ENCODE measurements around the gene RPS6KA5. TPM values are rescaled to one million over a fixed set of nuclear protein-coding genes. Genes with fewer than 3 reads are reported as not detected.

Gene RPS6KA5
- total RNA-seq, 4 donors from 2014 or later, result 4.6 to 7.3 (median 5.0) TPM

DNA sequence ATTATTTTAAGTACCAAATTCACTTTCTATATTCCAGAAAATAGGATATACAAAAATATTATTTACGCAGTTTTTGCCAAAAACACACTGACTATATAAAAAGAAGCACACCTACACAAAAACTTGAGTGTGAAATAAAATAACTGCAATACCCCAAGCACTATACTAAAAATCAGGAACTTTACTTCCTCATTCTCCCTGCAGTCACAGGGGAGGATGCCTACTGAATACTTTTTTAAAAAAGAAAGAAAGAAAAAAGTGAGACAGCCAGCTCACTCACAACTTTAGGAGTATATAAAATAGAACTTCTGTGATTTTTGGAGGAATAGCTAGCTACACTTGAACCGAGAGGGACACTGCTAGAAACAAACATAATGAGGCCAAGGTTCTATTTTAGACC is 12.2 kb downstream of the RPS6KA5 start:
- TF ChIP-seq, protein P1, sequence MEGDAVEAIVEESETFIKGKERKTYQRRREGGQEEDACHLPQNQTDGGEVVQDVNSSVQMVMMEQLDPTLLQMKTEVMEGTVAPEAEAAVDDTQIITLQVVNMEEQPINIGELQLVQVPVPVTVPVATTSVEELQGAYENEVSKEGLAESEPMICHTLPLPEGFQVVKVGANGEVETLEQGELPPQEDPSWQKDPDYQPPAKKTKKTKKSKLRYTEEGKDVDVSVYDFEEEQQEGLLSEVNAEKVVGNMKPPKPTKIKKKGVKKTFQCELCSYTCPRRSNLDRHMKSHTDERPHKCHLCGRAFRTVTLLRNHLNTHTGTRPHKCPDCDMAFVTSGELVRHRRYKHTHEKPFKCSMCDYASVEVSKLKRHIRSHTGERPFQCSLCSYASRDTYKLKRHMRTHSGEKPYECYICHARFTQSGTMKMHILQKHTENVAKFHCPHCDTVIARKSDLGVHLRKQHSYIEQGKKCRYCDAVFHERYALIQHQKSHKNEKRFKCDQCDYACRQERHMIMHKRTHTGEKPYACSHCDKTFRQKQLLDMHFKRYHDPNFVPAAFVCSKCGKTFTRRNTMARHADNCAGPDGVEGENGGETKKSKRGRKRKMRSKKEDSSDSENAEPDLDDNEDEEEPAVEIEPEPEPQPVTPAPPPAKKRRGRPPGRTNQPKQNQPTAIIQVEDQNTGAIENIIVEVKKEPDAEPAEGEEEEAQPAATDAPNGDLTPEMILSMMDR (IDR thresholded peaks at IDR 0.05; ENCODE audit: low read depth), result no peak

DNA sequence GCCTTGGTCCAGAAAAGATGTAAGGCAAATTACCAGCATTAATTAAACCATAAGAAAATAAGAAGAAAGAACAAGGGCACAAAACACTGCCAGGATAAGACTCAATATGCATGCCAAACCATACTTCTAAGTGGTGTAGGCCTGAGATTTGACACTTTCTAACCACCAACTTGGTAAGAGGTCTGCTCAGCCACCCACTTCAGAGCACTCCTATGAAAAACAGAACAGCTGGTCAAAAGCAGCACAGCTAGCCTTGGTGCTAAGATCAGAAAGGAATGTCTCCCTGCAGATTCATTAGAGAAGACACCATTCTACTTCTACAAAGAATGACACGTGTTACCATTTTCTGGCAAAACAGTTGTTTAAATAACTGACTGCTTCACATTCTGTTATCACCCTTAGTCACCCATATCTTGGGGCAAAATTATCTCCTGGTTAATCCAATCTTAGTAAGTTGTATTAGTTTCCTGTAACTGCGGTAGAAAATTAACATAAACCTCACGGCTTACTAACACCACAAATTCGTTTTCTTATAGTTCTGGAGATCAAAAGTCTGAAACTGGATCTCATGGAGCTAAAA is 13.2 kb downstream of the RPS6KA5 start:
- TF ChIP-seq, protein P1 (IDR thresholded peaks at IDR 0.05; ENCODE audit: low read depth), result no peak

DNA sequence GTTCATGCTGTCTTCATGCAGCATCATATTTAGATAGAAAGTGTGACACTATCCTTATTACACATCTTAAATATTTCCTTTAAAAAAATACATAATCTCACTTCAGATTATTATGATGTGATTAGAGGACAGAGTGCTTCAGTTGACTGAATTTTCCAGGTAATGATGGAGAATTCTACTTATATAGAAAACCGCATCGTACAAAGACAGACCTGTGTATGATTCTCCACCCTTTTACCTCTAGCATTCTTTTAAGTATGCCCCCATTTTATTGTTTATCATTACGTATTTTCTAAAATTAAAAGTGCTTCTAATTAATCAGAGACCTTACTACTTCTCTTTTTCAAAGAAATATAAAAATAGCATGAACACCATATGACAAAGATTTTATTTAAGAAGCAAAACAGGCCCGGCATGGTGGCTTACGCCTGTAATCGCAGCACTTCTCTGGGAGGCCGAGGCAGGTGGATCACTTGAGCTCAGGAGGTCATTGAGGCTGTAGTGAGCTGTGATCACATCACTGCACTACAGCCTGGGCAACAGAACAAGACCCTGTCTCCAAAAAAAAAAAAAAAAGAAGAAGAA is 13.9 kb downstream of the RPS6KA5 start:
- TF ChIP-seq, protein P1 (IDR thresholded peaks at IDR 0.05; ENCODE audit: low read depth), result no peak

DNA sequence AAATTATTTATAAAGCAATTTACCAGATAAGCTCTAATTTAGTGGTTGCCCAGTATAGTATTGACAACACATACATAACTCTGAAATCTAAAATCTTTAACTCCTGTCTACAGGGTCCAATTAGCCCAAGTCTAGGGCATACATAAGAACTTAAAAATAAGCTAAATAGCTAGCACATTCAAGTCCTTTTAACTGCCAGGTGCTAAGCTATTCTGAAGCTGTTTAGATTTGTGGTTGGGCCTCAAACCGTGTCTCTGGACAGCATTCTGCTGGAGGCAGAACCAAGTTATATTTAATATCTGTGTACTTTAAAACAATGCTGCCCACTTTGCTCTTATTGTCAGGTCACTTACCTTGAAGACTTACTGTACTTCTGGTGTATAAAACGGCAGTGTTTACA is 19.0 kb downstream of the RPS6KA5 start:
- TF ChIP-seq, protein P1 (IDR thresholded peaks at IDR 0.05; ENCODE audit: low read depth), result no peak

DNA sequence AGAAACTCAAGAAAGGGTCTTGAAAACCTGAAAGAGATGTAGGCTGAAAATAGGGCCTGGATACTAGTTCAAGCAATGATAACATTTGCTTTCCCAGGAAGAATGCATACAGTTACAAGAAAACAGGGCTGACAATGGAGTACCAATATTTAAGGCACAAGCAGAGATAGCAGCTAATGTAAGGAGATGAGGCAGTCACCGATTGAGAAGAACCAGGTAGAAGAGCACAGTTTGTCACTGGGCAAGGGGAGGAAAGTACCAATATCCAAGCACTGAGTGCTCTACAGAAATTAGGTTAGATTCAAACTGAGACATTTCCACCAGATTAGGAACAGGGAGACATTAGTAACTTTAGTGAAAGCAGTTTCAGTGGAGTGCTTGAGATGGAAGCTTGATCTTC is 19.9 kb downstream of the RPS6KA5 start:
- TF ChIP-seq, protein P1 (IDR thresholded peaks at IDR 0.05; ENCODE audit: low read depth), result no peak

DNA sequence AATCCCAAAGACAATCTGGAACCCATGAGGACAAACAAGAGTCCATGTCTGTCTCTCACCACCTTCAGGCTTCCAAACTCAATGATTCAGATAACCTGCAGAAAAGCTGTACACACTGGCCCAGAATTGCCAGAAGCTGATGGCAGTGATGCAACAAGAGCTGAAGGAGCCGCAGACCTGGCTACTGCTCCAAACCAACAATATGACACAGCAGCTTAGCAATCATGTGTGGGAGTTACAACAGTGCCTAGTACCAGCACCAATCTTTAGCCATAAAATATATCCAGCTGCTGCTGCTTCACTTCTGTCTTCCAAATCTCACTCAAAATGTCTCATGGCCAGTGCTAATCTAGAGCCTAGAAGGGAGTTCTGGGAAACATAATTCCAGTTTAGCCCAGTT is 22.0 kb downstream of the RPS6KA5 start:
- TF ChIP-seq, protein P1 (IDR thresholded peaks at IDR 0.05; ENCODE audit: low read depth), result no peak

DNA sequence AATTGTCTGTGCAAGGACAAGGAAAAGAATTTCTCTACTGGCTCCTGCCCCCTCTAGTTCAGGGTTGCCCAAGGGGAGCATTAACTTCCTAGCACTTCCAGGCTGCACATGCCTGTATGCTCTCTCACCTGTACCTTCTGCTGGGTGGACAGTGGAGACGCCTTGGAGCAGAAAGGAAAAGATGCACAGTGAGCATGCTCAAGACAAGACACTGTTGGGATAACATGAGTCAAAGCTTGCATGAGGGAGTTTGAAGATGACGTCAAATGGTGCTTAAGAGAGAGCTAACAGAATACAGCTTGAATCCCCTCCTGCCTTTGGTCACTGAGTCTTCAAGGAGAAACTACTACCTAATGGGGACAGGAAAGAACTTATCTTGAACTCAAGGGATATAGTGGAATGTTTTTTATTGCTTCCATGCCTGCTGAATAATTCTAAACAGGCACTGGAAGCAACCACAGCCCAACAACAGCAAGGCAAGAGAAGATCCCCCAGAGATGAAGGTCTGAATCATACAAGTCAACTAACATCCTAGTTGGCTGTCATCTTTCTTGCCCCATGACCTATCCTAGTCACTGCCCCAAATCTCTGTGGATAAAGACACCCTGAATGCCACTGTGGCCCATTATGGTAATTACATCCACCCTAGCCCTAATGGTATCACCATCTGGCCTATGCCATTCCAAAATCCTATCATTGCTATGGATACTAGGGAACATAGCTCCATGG is 23.5 kb downstream of the RPS6KA5 start:
- TF ChIP-seq, protein P1 (IDR thresholded peaks at IDR 0.05; ENCODE audit: low read depth), result no peak

All from subcutaneous adipose tissue (tissue), 4 donors.